HUES64 (cell line): ENCODE data around the gene PHOSPHO2.
"Not testable (repeated sequence)": the region's sequence is repeated elsewhere in the genome, so short reads cannot be mapped to it uniquely, and the experiment has no call there.

Source experiments
- H3K27ac ChIP-seq: 2 replicates; pipeline ENCODE4 v1.7.0; 2013; ENCODE audit warnings: low read depth, low read length, inconsistent platforms
- H3K27me3 ChIP-seq: 2 replicates; pipeline ENCODE4 v1.6.1; 2013; ENCODE audit warnings: mild to moderate bottlenecking, low read length; ENCODE audit not compliant: insufficient read depth
- H3K36me3 ChIP-seq: 2 replicates; pipeline ENCODE4 v1.6.1; 2013; ENCODE audit warnings: mild to moderate bottlenecking, low read length; ENCODE audit not compliant: insufficient read depth
- H3K4me1 ChIP-seq: 2 replicates; pipeline ENCODE4 v1.6.1; 2013; ENCODE audit warnings: mild to moderate bottlenecking, low read length, moderate library complexity; ENCODE audit not compliant: insufficient read depth
- H3K4me3 ChIP-seq: 2 replicates; pipeline ENCODE4 v1.5.1; 2013; ENCODE audit warnings: mild to moderate bottlenecking, low read length, moderate library complexity
- H3K9ac ChIP-seq: 2 replicates; pipeline ENCODE4 v1.6.1; 2013; ENCODE audit warnings: mild to moderate bottlenecking, low read depth, low read length
- H3K9me3 ChIP-seq: 2 replicates; pipeline ENCODE4 v1.6.1; 2013; ENCODE audit warnings: low read depth, low read length; ENCODE audit not compliant: insufficient read depth
- WGBS: fragments of 150-250, 120-280 bp; methylation state at CpG from one replicate; pipeline ENCODE4 v1.1.7; 2013; ENCODE audit warnings: missing lambda C conversion rate; 5-methylcytosine and 5-hydroxymethylcytosine counted together

PHOSPHO2 gene

GRCh38 chr2:169684135-169684565 lies 10.1 kb upstream of the PHOSPHO2 start:
- H3K27ac ChIP-seq: no peak overlapping the region
- H3K27me3 ChIP-seq: no peaks in the 10 kb centered on the region
- H3K4me3 ChIP-seq: no peak overlapping the region
- H3K4me1 ChIP-seq: peaks cover 14% of the 10 kb centered on the region; the same call in 1 of the 2 replicates
- no peak overlapping the region for H3K9ac ChIP-seq
- 0 out of 2 replicates have a peak, but pooled peaks cover 4% of the 10 kb centered on the region for H3K9me3 ChIP-seq
- H3K36me3 ChIP-seq: no peaks in the 10 kb centered on the region
- 86% methylated on average over 3 of the region's 3 CpGs for WGBS

- H3K9ac ChIP-seq, H3K27ac ChIP-seq, H3K9me3 ChIP-seq, H3K27me3 ChIP-seq, H3K36me3 ChIP-seq, H3K4me3 ChIP-seq: not testable (repeated sequence)
- WGBS: 95% methylated on average over 2 of the region's 2 CpGs
- H3K4me1 ChIP-seq: peaks cover 14% of the 10 kb centered on the region; the same call in 1 of the 2 replicates
These were observed 9.6 kb upstream of the PHOSPHO2 start for GRCh38 chr2:169684712-169685111.

GRCh38 chr2:169686825-169687224 lies 7.4 kb upstream of the PHOSPHO2 start:
- peaks cover 11% of the 10 kb centered on the region; the same call in 1 of the 2 replicates for H3K4me1 ChIP-seq
- H3K4me3 ChIP-seq, H3K27ac ChIP-seq, H3K36me3 ChIP-seq, H3K9me3 ChIP-seq, H3K9ac ChIP-seq, H3K27me3 ChIP-seq: not testable (repeated sequence)
- WGBS: 81% methylated on average over 4 of the region's 4 CpGs

- not testable (repeated sequence) for H3K27ac ChIP-seq, H3K36me3 ChIP-seq, H3K4me1 ChIP-seq, H3K27me3 ChIP-seq, H3K9ac ChIP-seq, H3K4me3 ChIP-seq, H3K9me3 ChIP-seq
These were observed 6.3 kb upstream of the PHOSPHO2 start for GRCh38 chr2:169687943-169688342.

- H3K27ac ChIP-seq: no peak overlapping the region
- 0 out of 2 replicates have a peak, but pooled peaks cover 5% of the 10 kb centered on the region for H3K9me3 ChIP-seq
- 0 out of 2 replicates have a peak, but pooled peaks cover under 1% of the 10 kb centered on the region for H3K36me3 ChIP-seq
- H3K9ac ChIP-seq: no peak overlapping the region
- WGBS: 59% methylated on average over 1 of the region's 1 CpG
- H3K4me1 ChIP-seq: no peaks in the 10 kb centered on the region
- H3K4me3 ChIP-seq: no peak overlapping the region
- no peaks in the 10 kb centered on the region for H3K27me3 ChIP-seq
These were observed 3.3 kb upstream of the PHOSPHO2 start for GRCh38 chr2:169690958-169691357.

- H3K36me3 ChIP-seq: peaks cover 12% of the 10 kb centered on the region
- H3K4me1 ChIP-seq: no peaks in the 10 kb centered on the region
- no peak overlapping the region for H3K9ac ChIP-seq
- H3K4me3 ChIP-seq: no peak overlapping the region
- H3K27me3 ChIP-seq: no peaks in the 10 kb centered on the region
- H3K27ac ChIP-seq: no peak overlapping the region
- 0 out of 2 replicates have a peak, but pooled peaks cover 5% of the 10 kb centered on the region for H3K9me3 ChIP-seq
- WGBS: 74% methylated on average over 3 of the region's 3 CpGs
These were observed 1.6 kb upstream of the PHOSPHO2 start for GRCh38 chr2:169692718-169693117.

GRCh38 chr2:169693360-169693759 lies 909 bp upstream of the PHOSPHO2 start:
- H3K4me1 ChIP-seq: no peaks in the 10 kb centered on the region
- 57% methylated on average over 2 of the region's 4 CpGs for WGBS
- H3K4me3 ChIP-seq: peak overlapping the region; percentile 75
- no peak overlapping the region for H3K27ac ChIP-seq
- H3K9me3 ChIP-seq: 0 out of 2 replicates have a peak, but pooled peaks cover 5% of the 10 kb centered on the region
- H3K27me3 ChIP-seq: no peaks in the 10 kb centered on the region
- no peak overlapping the region for H3K9ac ChIP-seq
- H3K36me3 ChIP-seq: peaks cover 19% of the 10 kb centered on the region

- Histone ChIP-seq H3K4me1 (no peaks in the 10 kb centered on the region), H3K4me3 (peak overlapping the region; percentile 75), H3K36me3 (peaks cover 28% of the 10 kb centered on the region), H3K27ac (peak overlapping the region; percentile 57; the same call in 1 of the 2 replicates), H3K27me3 (no peaks in the 10 kb centered on the region), H3K9ac (peak overlapping the region; percentile 79), H3K9me3 (no peaks in the 10 kb centered on the region)
- WGBS: 62% methylated on average over 8 of the region's 8 CpGs
These were observed 608 bp downstream of the PHOSPHO2 start for GRCh38 chr2:169694894-169695260.

GRCh38 chr2:169696381-169696780 lies 2.1 kb downstream of the PHOSPHO2 start:
- no peak overlapping the region for H3K27ac ChIP-seq
- H3K4me3 ChIP-seq: no peak overlapping the region
- no peaks in the 10 kb centered on the region for H3K9me3 ChIP-seq
- peaks cover 34% of the 10 kb centered on the region for H3K36me3 ChIP-seq
- no peaks in the 10 kb centered on the region for H3K4me1 ChIP-seq
- no peaks in the 10 kb centered on the region for H3K27me3 ChIP-seq
- H3K9ac ChIP-seq: no peak overlapping the region

- not testable (repeated sequence) for H3K27ac ChIP-seq, H3K9ac ChIP-seq, H3K4me3 ChIP-seq, H3K9me3 ChIP-seq, H3K27me3 ChIP-seq, H3K4me1 ChIP-seq
- 80% methylated on average over 1 of the region's 2 CpGs for WGBS
- peaks cover 45% of the 10 kb centered on the region for H3K36me3 ChIP-seq
These were observed 4.9 kb downstream of the PHOSPHO2 start for GRCh38 chr2:169699173-169699572.

GRCh38 chr2:169702996-169703395 lies 8.7 kb downstream of the PHOSPHO2 start:
- Histone ChIP-seq H3K36me3 (peaks cover 30% of the 10 kb centered on the region), H3K27me3 (no peaks in the 10 kb centered on the region), H3K9ac (no peak overlapping the region), H3K4me3 (no peak overlapping the region), H3K9me3 (no peaks in the 10 kb centered on the region), H3K27ac (no peak overlapping the region), H3K4me1 (no peaks in the 10 kb centered on the region)
- 85% methylated on average over 3 of the region's 3 CpGs for WGBS

- H3K9ac ChIP-seq: no peak overlapping the region
- no peaks in the 10 kb centered on the region for H3K9me3 ChIP-seq
- no peak overlapping the region for H3K27ac ChIP-seq
- H3K4me3 ChIP-seq: no peak overlapping the region
- peaks cover 17% of the 10 kb centered on the region for H3K36me3 ChIP-seq
- no CpG with 5 or more reads among the region's 1 CpG for WGBS
- H3K4me1 ChIP-seq: no peaks in the 10 kb centered on the region
- H3K27me3 ChIP-seq: no peaks in the 10 kb centered on the region
These were observed 10.0 kb downstream of the PHOSPHO2 start for GRCh38 chr2:169704160-169704708.
